Lung (tissue), 12 donors: ENCODE results near the gene UBL3. TPM values are rescaled to one million over a fixed set of nuclear protein-coding genes. Genes with fewer than 3 reads are reported as not detected.

Source experiments
- ATAC-seq: fragments of 200-7000 bp; cut with Tn5 transposase; one replicate; pipeline ENCODE4 v1.9.1; 2020; ENCODE audit warnings: moderate number of reproducible peaks; ENCODE audit not compliant: insufficient read depth, low FRiP score
- DNase-seq, 3 donors: peaks; one replicate each; pipeline ENCODE4 v3.0.0-alpha.2; 2013 to 2017
- H3K27ac ChIP-seq, 2 donors: one replicate each; pipeline ENCODE4 v1.5.1; 2013; ENCODE audit warnings: mild to moderate bottlenecking in 2 of 2, moderate library complexity in 2 of 2, control low read depth in 1 of 2, inconsistent platforms in 1 of 2, low read depth in 1 of 2, low read length in 1 of 2
- H3K27me3 ChIP-seq, 3 donors: one replicate each; pipeline ENCODE4 v1.5.1; 2013; ENCODE audit warnings: low read length in 2 of 3; ENCODE audit not compliant: control insufficient read depth in 3 of 3, insufficient read depth in 3 of 3
- H3K36me3 ChIP-seq, 4 donors: one replicate each; pipeline ENCODE4 v1.5.1; 2013; ENCODE audit warnings: low read length in 4 of 4, mild to moderate bottlenecking in 1 of 4, moderate library complexity in 1 of 4; ENCODE audit not compliant: control insufficient read depth in 4 of 4, insufficient read depth in 4 of 4
- H3K4me1 ChIP-seq, 5 donors: one replicate each; pipeline ENCODE4 v1.5.1; 2013; ENCODE audit warnings: low read length in 5 of 5, mild to moderate bottlenecking in 2 of 5, moderate library complexity in 1 of 5; ENCODE audit not compliant: control insufficient read depth in 5 of 5, insufficient read depth in 5 of 5
- H3K4me3 ChIP-seq: one replicate; pipeline ENCODE4 v1.5.1; 2013; ENCODE audit warnings: mild to moderate bottlenecking, control low read depth, moderate library complexity
- H3K9ac ChIP-seq, 2 donors: one replicate each; pipeline ENCODE4 v1.5.1; 2013; ENCODE audit warnings: low read length in 2 of 2, control low read depth in 1 of 2; ENCODE audit not compliant: insufficient read depth in 1 of 2
- H3K9me3 ChIP-seq, 4 donors: one replicate each; pipeline ENCODE4 v1.5.1; 2013; ENCODE audit warnings: low read length in 3 of 4, mild to moderate bottlenecking in 1 of 4, moderate library complexity in 1 of 4; ENCODE audit not compliant: control insufficient read depth in 4 of 4, insufficient read depth in 3 of 4
- WGBS, 2 donors: extraction: QIAGEN DNeasy Blood & Tissue Kit; methylation state at CpG; one replicate each; pipeline ENCODE4 v1.1.7; 2013; 5-methylcytosine and 5-hydroxymethylcytosine counted together
- polyA plus RNA-seq, 2 donors: library from polyadenylated mRNA; stranded (reverse); fragments of 200-250 nt; gene quantifications; one replicate each; pipeline ENCODE4 v1.2.1, GENCODE V29; 2013
- total RNA-seq, 2 donors: library from RNA; depleted of rRNA in 1 of 2; stranded (reverse); fragments of >200 nt in 1 of 2; gene quantifications; one replicate each; pipeline ENCODE4 v1.2.1, GENCODE V29; 2014 to 2021
- TF ChIP-seq, protein P1 (sequence below): IDR thresholded peaks from 2 replicates; pipeline ENCODE4 v1.5.1; 2012; ENCODE audit warnings: mild to moderate bottlenecking; ENCODE audit errors: control extremely low read depth, extremely low read depth
- donor health status: control.
- donor health status: control.
- donor health status: Bipolar disorder and iron deficiency.
- donor health status: healthy.
- donor health status: DM: yes; HTN: yes; CAD: no.

Gene UBL3
- total and polyA plus RNA-seq, 4 donors, result 19.6 to 58.2 (median 33.7) TPM

DNA sequence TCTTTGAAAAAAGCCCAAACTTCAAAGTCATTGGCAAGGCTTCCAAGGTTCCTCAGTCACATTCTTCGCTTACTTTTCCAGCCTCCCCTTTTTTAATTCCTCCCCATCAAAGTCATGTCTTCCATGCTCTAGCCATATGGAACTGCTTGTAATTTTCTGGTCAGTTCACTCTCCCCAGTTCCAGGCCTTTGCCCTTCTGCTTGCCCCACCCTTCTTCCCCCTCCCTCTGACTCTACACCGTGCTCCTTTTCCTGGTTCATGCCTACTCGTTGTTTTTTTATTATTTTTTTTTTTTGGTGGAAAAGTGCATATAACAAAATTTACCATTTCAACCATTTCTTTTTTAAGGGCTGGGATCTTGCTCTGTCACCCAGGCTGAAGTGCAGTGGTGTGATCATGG, 102.3 kb downstream of the UBL3 start:
- Histone ChIP-seq H3K9ac (no peak overlapping the region), H3K27me3 (no peaks in the 10 kb centered on the region), H3K9me3 (no peaks in the 10 kb centered on the region), H3K4me1 (peaks cover 0 to 3% (median 0%) of the 10 kb centered on the region in 5 donors), H3K4me3 (no peak overlapping the region), H3K36me3 (no peaks in the 10 kb centered on the region), H3K27ac (no peak overlapping the region)
- WGBS, 2 donors, result 87 to 94% methylated on average over 3 of the region's 3 CpGs
- TF ChIP-seq, protein P1, sequence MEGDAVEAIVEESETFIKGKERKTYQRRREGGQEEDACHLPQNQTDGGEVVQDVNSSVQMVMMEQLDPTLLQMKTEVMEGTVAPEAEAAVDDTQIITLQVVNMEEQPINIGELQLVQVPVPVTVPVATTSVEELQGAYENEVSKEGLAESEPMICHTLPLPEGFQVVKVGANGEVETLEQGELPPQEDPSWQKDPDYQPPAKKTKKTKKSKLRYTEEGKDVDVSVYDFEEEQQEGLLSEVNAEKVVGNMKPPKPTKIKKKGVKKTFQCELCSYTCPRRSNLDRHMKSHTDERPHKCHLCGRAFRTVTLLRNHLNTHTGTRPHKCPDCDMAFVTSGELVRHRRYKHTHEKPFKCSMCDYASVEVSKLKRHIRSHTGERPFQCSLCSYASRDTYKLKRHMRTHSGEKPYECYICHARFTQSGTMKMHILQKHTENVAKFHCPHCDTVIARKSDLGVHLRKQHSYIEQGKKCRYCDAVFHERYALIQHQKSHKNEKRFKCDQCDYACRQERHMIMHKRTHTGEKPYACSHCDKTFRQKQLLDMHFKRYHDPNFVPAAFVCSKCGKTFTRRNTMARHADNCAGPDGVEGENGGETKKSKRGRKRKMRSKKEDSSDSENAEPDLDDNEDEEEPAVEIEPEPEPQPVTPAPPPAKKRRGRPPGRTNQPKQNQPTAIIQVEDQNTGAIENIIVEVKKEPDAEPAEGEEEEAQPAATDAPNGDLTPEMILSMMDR, result no peak
- ATAC-seq (no peak), DNase-seq (no peak)

DNA sequence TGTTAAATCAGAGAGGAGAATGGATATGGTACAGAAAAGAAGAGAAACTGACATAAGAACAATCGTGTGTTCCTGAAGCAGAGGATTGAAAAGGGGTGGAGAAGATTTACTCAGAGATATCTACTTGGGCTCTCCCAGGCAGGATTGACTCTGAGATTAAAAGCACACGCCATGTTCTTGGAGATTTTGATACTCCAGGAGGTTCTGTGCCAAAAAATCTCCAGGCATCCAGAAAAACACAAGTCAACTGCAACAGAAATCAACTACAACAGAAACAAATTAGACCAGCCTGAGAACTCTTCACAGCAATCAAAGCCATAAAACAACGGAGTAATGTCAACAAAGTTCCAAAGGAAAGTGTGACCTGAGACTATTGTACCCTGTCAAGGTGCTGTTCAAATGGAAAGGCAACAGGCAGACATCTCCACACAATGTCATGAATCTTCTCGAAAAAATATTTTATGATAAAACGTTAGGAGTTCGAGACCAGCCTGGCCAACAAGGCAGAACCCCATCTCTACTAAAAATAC, 104.2 kb downstream of the UBL3 start:
- ATAC-seq (no peak), DNase-seq (peak in 1 of 3 donors; percentile 25)
- no peak overlapping the region for H3K27ac ChIP-seq
- no peaks in the 10 kb centered on the region for H3K36me3 ChIP-seq
- no peak overlapping the region for H3K9ac ChIP-seq
- no peak overlapping the region for H3K4me3 ChIP-seq
- WGBS, 2 donors, result 69% methylated on average over 6 of the region's 6 CpGs
- no peaks in the 10 kb centered on the region for H3K9me3 ChIP-seq
- TF ChIP-seq, protein P1, result no peak
- H3K4me1 ChIP-seq, result peaks cover 0 to 5% (median 0%) of the 10 kb centered on the region in 5 donors
- no peaks in the 10 kb centered on the region for H3K27me3 ChIP-seq

DNA sequence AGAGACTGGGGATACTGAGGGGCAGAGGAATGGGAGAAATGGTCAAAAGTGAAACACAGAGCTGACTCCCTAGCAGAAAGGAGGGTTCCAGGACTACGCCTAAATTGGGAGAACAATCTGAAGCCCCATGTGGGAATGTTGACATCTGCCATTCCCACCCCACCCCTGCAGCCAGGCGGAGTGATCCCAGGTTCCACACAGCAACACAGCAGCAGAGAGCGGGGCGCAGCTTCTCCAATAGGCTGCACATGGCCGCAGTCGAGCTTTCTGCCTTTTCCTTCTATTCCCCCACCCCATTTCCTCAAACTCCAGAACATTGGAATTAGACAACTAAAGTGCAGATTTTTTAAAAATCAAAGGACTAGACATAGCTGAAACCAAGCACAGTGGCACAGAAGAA, 104.7 kb downstream of the UBL3 start:
- ATAC-seq (no peak), DNase-seq (no peak)
- H3K4me1 ChIP-seq, result peaks cover 0 to 5% (median 0%) of the 10 kb centered on the region in 5 donors
- WGBS, 2 donors, result 92 to 95% methylated on average over 6 of the region's 6 CpGs
- TF ChIP-seq, protein P1, result no peak
- no peaks in the 10 kb centered on the region for H3K36me3 ChIP-seq
- H3K27me3 ChIP-seq, result no peaks in the 10 kb centered on the region
- H3K4me3 ChIP-seq, result no peak overlapping the region
- H3K9me3 ChIP-seq, result no peaks in the 10 kb centered on the region
- H3K9ac ChIP-seq, result no peak overlapping the region
- no peak overlapping the region for H3K27ac ChIP-seq
